Measurements from ENCODE around the gene ATP9B.

DNA sequence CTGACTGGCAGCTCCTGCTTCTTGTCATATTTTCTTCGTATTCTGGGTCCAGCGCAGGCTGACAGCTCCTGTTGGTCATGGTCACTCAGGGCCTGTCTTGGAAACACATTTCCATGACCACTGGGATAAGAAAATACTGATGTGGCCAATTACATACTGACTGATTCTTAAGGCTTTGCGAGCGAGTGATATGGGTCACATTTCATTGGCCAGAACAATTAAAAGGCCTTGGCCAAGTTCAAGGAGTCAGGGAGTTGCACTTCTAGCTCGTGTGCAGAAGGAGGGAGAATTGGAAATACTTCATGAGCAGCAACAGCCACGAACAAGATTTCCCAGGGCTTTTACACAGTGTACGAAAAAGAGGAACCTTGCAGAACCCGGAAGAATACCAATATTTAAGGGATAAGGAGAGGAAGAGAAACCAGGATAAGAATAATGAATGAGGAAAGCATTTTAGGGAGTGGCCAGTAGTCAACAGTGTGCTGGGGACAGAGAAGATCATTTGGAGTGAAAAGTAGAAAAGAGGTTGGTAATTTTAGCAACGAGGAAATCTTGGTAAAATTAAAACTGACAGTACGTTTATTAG, 149.5 kb downstream of the ATP9B start:
- TF ChIP-seq CTCF (conservative IDR thresholded peaks at IDR 0.05; ENCODE audit: low read length) (no peak), EZH2phosphoT487 (IDR thresholded peaks at IDR 0.05; ENCODE audit: borderline replicate concordance) (no peak)

Measured in Loucy (cell line).